Activated naive CD4-positive, alpha-beta T cell treated with anti-CD3 and anti-CD28 coated beads, Interleukin-2, amount 50 U/mL, for 72 hours (primary cell): ENCODE measurements around the gene FBXL15. TPM values are rescaled to one million over a fixed set of nuclear protein-coding genes. Genes with fewer than 3 reads are reported as not detected.

Source experiments
- ATAC-seq, 2 donors: fragments of 150-1000 bp; cut with Tn5 transposase; 2 replicates each; pipeline ENCODE4 v1.10.0; 2021; ENCODE audit warnings: mild to moderate bottlenecking in 2 of 2, moderate library complexity in 2 of 2
- DNase-seq, 2 donors: peaks; one replicate each; pipeline ENCODE4 v3.0.0; 2021 to 2022; ENCODE audit warnings: low spot score in 2 of 2
- H3K27ac Mint-ChIP-seq, 2 donors: one replicate each; pipeline ENCODE4 v1.8.0; 2022; ENCODE audit warnings: mild to moderate bottlenecking in 2 of 2, mixed read lengths in 2 of 2
- H3K36me3 Mint-ChIP-seq, 2 donors: one replicate each; pipeline ENCODE4 v1.8.0; 2022; ENCODE audit warnings: mixed read lengths in 2 of 2
- H3K9me3 Mint-ChIP-seq, 2 donors: one replicate each; pipeline ENCODE4 v1.8.0; 2022; ENCODE audit warnings: mixed read lengths in 2 of 2
- total RNA-seq, 2 donors: library from RNA; stranded (reverse); gene quantifications; one replicate each; pipeline ENCODE4 v1.2.3, GENCODE V29; 2022

The FBXL15 gene, protein sequence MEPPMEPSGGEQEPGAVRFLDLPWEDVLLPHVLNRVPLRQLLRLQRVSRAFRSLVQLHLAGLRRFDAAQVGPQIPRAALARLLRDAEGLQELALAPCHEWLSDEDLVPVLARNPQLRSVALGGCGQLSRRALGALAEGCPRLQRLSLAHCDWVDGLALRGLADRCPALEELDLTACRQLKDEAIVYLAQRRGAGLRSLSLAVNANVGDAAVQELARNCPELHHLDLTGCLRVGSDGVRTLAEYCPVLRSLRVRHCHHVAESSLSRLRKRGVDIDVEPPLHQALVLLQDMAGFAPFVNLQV
- 10 to 100 TPM; 12.9 to 27.4 TPM for total RNA-seq

DNA sequence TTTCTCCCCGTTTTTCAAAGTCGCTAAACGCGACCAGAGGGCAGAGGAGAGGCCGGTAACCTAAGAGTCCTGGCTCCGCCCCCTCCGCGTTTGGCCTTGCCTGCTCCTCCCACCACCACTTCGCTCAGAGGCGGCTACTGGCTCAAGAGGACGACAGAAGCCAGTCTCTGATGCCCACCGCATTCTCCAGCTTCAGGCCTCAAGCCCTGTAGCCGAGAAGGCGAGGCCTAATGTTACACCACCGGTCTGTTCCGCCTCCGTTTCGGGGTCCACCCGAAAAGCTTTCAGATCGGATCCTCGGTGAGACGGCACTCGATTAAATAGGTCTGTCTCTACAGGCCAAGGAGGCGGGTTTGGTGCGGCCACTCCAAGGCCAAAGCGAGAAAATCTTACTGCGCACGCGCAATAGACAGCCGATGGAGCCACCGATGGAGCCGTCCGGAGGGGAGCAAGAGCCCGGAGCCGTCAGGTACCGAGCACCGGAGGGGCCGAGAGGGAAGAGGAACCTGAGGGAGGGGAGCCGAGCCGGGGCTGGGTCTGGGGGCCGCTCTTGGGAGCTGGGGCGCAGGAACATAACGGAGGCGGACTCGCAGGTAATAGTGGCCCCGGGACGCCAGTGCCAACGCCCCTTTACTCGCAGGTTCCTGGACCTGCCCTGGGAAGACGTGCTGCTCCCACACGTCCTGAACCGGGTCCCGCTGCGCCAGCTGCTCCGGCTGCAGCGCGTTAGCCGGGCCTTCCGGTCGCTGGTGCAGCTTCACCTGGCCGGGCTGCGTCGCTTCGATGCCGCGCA lies at the start of gene FBXL15:
Gene FBXL15 (plus strand): TSS at position 123 of the 793 bp plus-strand sequence. CDS start 294 bp downstream, at position 417.
- H3K27ac Mint-ChIP-seq: peak within 1 kb of the TSS; percentile 73 to 94
- H3K9me3 Mint-ChIP-seq: no peaks in the 10 kb centered on the region
- ATAC-seq (peak; percentile 74 to 78), DNase-seq (peak; percentile 95 to 98)
- no peaks in the 10 kb centered on the region for H3K36me3 Mint-ChIP-seq

DNA sequence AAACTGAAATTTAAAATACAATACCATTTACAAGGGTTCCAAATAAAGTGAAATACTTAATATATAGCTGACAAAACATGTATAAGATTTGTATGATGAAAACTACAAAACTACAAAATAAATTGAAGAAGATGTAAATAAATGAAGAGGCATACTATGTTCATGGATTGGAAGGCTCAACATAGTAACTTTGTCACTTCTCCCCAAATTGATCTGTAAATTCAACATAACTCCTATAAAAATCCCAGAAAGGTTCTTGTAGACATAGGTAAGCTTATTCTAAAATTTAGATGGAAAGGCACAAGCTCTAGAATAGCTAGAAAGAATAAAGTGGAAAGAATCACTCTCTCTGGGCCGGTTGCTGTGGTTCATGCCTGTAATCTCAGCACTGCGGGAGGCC lies 49.3 kb upstream of the FBXL15 start:
- Mint-ChIP-seq H3K27ac (no peak overlapping the region), H3K9me3 (no peaks in the 10 kb centered on the region), H3K36me3 (peaks cover 16 to 19% of the 10 kb centered on the region in 2 donors)
- DNase-seq: no peak
- ATAC-seq: no peak

DNA sequence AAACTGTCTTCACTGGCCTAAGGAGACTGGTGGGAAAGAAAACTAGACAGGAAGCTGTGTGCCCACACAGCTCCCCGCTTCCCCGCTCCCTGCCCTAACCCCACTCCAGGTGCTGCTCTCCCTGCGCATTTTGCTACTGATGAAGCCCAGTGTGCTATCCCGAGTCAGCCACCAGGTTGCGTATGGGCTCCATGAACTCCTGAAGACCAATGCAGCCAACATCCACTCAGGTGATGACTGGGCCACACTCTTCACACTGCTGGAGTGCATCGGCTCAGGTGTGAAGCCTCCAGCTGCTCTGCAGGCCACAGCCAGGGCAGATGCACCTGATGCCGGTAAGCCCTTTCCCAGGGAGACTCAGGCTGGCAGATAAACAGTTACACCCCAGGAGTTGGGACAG lies 45.4 kb upstream of the FBXL15 start:
- no peaks in the 10 kb centered on the region for H3K9me3 Mint-ChIP-seq
- DNase-seq (no peak), ATAC-seq (peak in 1 of 2 donors; percentile 30)
- H3K36me3 Mint-ChIP-seq: peaks cover 13 to 15% of the 10 kb centered on the region in 2 donors
- H3K27ac Mint-ChIP-seq: peak overlapping the region in 1 of 2 donors; percentile 55

DNA sequence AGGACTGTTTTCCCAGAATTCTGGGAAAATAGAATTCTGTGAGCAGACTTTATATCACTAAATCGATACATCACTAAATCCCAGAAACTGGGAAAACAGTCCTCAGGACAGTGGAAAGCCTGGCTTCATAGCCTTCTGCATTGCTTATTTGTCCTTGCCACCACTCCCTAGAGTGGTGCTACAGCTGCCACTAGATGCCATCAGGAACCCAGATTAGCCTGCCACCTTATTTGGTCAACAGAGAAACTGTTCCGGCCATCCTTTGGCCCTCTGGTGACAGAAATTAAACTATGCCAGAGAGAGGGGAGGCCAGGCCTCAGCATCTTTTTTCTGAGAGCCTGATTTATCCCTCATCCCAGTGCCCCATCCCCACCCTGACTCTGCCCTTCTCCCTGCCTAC lies 44.8 kb upstream of the FBXL15 start:
- no peak for DNase-seq
- peaks cover 7 to 9% of the 10 kb centered on the region in 2 donors for H3K36me3 Mint-ChIP-seq
- no peak overlapping the region for H3K27ac Mint-ChIP-seq
- no peaks in the 10 kb centered on the region for H3K9me3 Mint-ChIP-seq
- no peak for ATAC-seq

DNA sequence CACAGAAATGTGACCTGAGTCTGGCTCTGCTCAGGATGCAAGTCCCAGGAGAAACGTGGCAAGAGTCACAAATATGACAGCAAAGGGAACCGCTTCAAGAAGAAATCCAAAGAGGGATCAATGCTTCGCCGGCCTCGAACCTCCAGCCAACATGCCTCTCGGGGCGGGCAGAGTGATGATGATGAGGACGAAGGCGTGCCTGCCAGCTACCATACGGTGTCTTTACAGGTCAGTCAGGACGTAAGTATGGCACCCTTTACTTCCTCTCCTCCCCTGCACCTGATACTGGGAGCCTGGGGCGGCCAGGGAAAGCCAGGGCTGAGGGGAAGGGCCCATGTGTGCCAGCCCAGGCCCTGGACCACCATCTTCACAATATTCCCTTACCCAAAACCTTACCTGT lies 43.7 kb upstream of the FBXL15 start:
- DNase-seq: no peak
- no peak for ATAC-seq
- Mint-ChIP-seq H3K9me3 (no peaks in the 10 kb centered on the region), H3K36me3 (peaks cover 0 to 7% of the 10 kb centered on the region in 2 donors), H3K27ac (no peak overlapping the region)

DNA sequence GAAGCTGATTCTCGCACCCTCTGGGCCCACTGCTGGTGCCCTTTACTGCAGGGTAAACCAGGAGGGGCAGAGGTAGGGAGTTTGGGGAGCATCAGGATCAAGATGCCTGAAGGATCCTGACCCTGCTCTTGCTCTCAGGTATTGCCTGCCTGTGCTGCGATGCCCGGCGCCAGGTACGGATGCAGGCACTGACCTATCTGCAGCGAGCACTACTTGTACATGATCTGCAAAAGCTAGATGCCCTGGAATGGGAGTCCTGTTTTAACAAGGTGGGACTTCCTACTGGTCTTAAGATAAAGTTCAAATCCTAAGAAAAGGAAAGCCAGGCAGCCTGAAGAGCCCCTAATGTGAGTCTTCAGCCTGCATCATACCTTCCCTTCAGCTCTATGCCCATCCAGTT lies 41.3 kb upstream of the FBXL15 start:
- H3K9me3 Mint-ChIP-seq: no peaks in the 10 kb centered on the region
- ATAC-seq (no peak), DNase-seq (no peak)
- H3K27ac Mint-ChIP-seq: no peak overlapping the region
- H3K36me3 Mint-ChIP-seq: peaks cover 0 to 7% of the 10 kb centered on the region in 2 donors

DNA sequence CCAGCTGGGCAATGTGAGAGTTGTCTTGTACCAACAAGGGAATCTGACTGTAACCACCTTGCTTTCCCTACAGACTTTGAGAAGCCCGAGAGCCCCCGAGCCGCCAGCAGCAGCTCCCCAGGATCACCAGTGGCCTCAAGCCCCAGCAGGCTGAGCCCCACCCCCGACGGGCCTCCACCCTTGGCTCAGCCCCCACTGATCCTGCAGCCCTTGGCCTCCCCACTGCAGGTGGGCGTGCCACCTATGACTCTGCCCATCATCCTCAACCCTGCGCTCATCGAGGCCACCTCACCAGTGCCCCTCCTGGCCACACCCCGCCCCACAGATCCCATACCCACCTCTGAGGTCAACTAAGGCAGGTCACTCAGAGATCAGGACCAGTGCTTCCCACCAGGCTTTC lies 38.7 kb upstream of the FBXL15 start:
- DNase-seq: no peak
- no peak for ATAC-seq

DNA sequence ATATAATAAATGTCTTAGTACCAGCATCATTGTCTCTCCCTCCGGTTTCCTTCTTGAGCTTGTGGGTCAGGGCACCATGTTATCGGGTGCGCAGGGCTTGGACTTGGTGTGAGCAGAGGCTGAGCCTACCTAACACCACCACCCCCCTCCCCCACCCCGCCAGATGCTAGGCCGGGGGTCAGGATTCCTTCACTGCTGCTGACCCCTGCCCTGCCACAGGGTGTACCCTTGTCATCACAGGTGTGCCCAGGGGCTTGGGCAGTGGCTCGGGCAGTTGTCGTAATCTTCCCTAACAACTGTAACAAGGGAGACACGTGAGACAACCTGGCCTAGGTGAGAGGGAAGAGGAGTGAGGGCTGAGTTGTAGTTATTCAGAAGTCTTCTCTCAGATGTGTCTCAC lies 37.8 kb upstream of the FBXL15 start:
- no peak for ATAC-seq

More for the DNA sequence above, 38.7 kb upstream of the FBXL15 start:
- Mint-ChIP-seq H3K27ac (peak overlapping the region in 1 of 2 donors; percentile 18), H3K36me3 (no peaks in the 10 kb centered on the region), H3K9me3 (no peaks in the 10 kb centered on the region)

DNA sequence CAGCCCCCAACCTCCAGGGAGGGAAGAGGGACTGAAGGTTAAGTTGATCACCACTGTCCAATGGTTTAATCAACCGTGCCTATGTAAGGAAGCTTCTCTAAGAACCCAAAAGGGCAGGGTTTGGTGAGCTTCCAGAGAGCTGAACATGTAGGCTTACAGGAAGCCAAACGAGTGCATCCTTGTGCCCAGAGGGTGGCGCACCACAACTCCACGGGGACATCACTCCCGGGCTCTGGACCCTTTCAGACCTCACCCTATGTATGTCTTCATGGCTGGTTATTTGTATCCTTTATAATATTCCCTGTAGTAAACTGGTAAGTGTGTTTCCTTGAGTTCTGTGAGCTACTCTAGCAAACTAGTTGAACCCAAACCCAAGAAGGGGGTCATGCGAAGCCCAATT lies 36.6 kb upstream of the FBXL15 start:
- DNase-seq: no peak
- no peaks in the 10 kb centered on the region for H3K36me3 Mint-ChIP-seq
- no peak overlapping the region for H3K27ac Mint-ChIP-seq

More for the DNA sequence above, 37.8 kb upstream of the FBXL15 start:
- Mint-ChIP-seq H3K9me3 (no peaks in the 10 kb centered on the region), H3K27ac (no peak overlapping the region), H3K36me3 (no peaks in the 10 kb centered on the region)
- no peak for DNase-seq

DNA sequence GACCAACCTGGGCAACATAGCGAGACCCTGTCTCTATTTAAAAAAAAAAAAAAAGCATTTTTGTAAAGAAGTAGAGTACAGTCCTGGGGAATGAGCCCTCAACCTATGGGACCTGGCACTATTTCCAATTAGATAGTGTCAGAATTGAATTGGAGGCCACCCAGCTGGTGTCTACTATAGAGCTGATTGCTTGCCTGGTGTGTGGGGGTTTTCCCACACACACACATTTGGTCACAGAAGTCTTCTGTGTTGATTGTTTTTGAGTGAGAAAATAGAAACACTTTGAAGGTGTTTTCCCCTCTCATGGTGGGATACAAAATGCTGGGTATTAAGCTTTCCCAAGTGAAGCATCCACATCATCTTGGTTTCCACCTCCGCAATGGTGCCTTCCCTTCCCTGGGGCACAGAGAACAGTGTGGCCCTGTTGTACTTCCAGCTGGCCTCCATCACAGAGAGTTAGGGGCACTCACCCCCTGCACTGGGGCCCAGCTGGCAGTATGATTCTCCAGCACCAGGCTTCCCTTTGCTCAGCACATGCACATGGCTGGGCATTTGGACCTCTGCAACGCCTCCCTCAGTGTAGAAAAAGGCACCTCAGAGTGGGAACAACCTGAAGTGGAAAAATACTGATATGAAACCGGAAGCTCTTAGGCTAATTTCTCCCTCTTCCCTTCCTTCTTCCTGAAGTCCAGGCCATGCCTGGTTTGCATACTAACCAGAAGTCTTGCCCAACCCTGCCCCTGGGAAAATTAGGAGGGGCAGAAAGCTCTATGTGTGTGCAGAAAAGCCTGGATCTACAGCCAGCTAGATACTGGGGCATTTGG lies 35.8 kb upstream of the FBXL15 start:
- Mint-ChIP-seq H3K27ac (peak overlapping the region in 1 of 2 donors; percentile 57), H3K9me3 (no peaks in the 10 kb centered on the region), H3K36me3 (no peaks in the 10 kb centered on the region)
- DNase-seq (no peak), ATAC-seq (no peak)

More for the DNA sequence above, 36.6 kb upstream of the FBXL15 start:
- ATAC-seq: peak in 1 of 2 donors; percentile 42
- no peaks in the 10 kb centered on the region for H3K9me3 Mint-ChIP-seq

DNA sequence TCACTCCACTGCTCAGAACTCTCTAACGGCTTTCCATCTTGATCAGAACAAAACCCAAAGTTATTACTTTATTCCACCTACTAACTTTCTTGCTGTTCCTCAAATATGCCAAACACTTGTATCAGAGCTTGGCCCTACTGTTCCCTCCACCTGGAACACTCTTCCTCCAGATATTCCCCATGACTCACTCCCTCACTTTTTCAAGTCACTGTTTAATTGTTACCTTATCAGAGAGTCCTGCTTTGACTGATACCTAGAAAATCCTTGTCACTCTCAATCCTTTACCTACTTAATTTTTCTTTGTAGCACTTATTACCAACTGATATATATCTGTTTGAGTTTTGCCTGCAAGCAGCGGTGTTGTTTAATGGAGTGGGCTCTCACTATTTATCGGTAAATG lies 30.7 kb upstream of the FBXL15 start:
- Mint-ChIP-seq H3K9me3 (no peaks in the 10 kb centered on the region), H3K36me3 (peaks cover 6% of the 10 kb centered on the region in 2 donors), H3K27ac (no peak overlapping the region)
- DNase-seq (no peak), ATAC-seq (no peak)

DNA sequence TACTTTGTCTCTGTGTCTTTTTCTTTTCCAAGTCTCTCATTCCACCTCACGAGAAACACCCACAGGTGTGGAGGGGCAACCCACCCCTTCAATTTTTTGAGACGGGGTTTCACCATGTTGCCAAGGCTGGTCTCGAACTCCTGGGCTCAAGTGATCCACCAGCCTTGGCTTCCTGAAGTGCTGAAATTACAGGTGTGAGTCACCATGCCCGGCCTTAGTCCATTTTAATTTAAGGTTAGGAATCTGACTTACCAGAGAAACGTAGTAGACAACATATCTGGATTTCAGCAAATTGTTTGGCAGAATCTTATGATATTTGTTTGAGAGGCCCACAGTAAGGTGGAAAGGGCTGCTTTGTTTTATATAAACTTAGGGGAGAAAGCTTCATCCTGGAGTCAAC lies 28.3 kb upstream of the FBXL15 start:
- Mint-ChIP-seq H3K27ac (no peak overlapping the region), H3K9me3 (no peaks in the 10 kb centered on the region), H3K36me3 (peaks cover 20 to 23% of the 10 kb centered on the region in 2 donors)
- no peak for ATAC-seq
- no peak for DNase-seq

DNA sequence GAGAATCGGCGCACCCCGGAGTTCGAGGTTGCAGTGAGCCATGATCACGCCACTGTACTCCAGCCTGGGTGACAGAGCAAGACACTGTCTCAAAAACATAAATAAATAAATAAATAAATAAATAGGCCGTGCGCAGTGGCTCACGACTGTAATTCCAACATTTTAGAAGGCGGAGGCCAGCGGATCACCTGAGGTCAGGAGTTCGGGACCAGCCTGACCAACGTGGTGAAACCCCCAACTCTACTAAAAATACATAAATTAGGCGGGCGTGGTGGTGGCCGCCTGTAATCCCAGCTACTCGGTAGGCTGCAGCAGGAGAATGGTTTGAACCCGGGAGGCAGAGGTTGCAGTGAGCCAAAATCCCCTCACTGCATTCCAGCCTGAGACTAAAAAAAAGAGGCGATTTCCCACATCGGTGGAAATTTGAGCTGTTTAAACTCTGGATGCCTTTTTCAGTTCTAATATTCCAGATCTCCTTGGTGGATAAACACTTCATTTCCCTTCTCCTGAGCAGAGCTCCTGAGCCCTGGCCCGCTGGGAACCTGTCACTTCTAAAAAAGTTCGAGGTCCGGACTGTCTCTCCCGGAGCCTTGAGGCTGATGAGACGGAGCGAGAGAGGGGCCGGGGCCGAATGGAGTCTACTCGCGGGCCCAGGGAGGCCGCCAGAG lies 27.1 kb upstream of the FBXL15 start:
- no peaks in the 10 kb centered on the region for H3K9me3 Mint-ChIP-seq
- ATAC-seq: no peak
- H3K36me3 Mint-ChIP-seq: peaks cover 32 to 33% of the 10 kb centered on the region in 2 donors
- peak overlapping the region; percentile 96 to 97 for H3K27ac Mint-ChIP-seq
- no peak for DNase-seq

DNA sequence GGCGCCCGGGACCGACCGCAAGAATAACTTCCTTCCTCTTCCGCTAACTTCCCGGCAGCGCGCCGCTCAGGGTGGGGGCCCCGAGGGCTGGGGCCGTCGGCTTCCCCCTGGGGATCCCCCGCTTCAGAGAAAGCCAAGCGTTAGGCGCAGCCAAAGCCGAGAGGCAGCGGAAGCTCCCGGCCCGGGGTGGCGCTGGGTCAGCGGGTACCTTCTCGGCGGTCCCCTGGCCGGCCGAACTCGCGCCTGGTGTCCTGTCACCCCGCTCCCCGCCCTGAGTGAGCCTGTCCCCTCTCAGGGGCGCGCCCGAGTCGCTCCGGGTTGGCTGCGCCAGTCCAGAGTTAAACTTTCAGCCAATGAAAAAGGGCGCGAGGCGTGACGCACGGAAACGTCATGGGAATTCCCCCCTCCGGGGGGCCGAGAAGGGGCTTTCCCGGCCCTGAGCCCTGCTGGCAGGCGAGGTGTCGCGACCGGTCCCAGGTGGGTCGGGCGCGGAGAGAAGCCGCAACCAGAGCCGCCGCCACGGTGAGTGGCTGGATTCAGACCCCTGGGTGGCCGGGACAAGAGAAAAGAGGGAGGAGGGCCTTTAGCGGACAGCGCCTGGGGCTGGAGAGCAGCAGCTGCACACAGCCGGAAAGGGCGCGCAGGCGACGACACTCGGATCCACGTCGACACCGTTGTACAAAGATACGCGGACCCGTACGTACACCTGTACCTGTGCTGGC lies 26.4 kb upstream of the FBXL15 start:
- ATAC-seq: peak; percentile 88 to 89
- Mint-ChIP-seq H3K9me3 (no peaks in the 10 kb centered on the region), H3K36me3 (peaks cover 35 to 36% of the 10 kb centered on the region in 2 donors), H3K27ac (peak overlapping the region; percentile 97)
- DNase-seq: peak; percentile 98 to 100

DNA sequence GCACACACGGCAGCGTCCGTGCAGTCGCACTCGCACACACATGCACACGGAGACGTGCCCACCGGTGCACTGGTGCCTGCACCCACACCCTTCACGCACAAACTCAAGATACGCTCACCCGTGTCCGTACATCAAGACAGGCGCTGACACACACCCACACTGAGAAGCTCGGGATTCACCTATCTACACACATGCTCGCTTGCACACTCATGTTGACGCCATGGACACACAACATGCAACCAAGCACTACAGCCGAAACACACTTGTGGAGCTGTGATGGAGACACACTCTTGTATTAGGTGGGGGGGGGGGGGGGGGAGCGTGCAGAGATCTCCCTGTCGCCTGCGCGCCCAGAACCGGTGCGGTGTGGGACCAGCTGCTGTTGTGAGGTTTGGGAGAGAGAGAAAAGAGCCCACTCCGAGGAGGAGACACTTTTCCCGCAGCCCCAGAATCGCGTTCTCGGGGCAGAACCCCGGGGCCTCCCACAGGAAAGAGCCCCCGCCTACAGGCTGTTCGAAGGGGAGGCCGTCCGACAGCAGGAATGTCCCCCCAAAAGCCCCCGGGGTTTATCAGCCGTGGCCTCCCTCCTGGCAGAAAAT lies 25.7 kb upstream of the FBXL15 start:
- Mint-ChIP-seq H3K9me3 (no peaks in the 10 kb centered on the region), H3K27ac (peak overlapping the region; percentile 97), H3K36me3 (peaks cover 35 to 36% of the 10 kb centered on the region in 2 donors)
- DNase-seq: peak in 1 of 2 donors; percentile 42
- peak; percentile 24 to 33 for ATAC-seq
